Measurements from ENCODE around the gene GDF10. TPM values are rescaled to one million over a fixed set of nuclear protein-coding genes. Genes with fewer than 3 reads are reported as not detected.

GDF10 gene
- total RNA-seq, 1 experiment from 2014 or later = not detected

GRCh38 chr10:47344996-47345870 is 45.2 kb downstream of the GDF10 start:
- Histone ChIP-seq H3K36me3 (ENCODE audit: low read depth, low read length) (no peaks in the 10 kb centered on the region), H3K79me2 (ENCODE audit: low read length) (no peaks in the 10 kb centered on the region), H4K20me1 (ENCODE audit: low read length) (no peaks in the 10 kb centered on the region), H3K9ac (ENCODE audit: low read length) (no peak overlapping the region), H3K9me2 (replicated peaks; ENCODE audit: low read length) (no peaks in the 10 kb centered on the region), H3K4me1 (ENCODE audit: insufficient read depth, low read length) (no peaks in the 10 kb centered on the region), H3K27ac (ENCODE audit: low read length) (no peak overlapping the region), H3K9me3 (ENCODE audit: low read length) (no peaks in the 10 kb centered on the region), H3F3A (ENCODE audit: low read length, unreplicated experiment) (no peaks in the 10 kb centered on the region), H2AFZ (ENCODE audit: low read length) (no peak overlapping the region), H3K4me3 (ENCODE audit: low read length) (no peak overlapping the region), H3K27me3 (ENCODE audit: low read length) (no peaks in the 10 kb centered on the region), H3K4me2 (ENCODE audit: low read length) (no peak overlapping the region)
- no TSS peak for BruUV-seq (replicated peaks)
- ATAC-seq (no peak), DNase-seq (no peak)
- intact Hi-C loops (cut with micrococcal nuclease) = no loop called here
- ChIA-PET POLR2A (ENCODE audit: unreplicated experiment) (no interaction called here), CTCF (interaction anchor here (0.5 kb wide), 1 partner anchor 95 kb away, joined by 4 read pairs; no protein-coding TSS in a partner anchor)
- TF ChIP-seq EZH2phosphoT487 (IDR thresholded peaks at IDR 0.05; ENCODE audit: borderline replicate concordance, low read length) = no peak
- no peak for TF ChIP-seq EZH2 (IDR thresholded peaks at IDR 0.05; ENCODE audit: low read length, unreplicated experiment)
- no peak for TF ChIP-seq CTCF (conservative IDR thresholded peaks at IDR 0.05; ENCODE audit: low read depth, low read length)

DNA sequence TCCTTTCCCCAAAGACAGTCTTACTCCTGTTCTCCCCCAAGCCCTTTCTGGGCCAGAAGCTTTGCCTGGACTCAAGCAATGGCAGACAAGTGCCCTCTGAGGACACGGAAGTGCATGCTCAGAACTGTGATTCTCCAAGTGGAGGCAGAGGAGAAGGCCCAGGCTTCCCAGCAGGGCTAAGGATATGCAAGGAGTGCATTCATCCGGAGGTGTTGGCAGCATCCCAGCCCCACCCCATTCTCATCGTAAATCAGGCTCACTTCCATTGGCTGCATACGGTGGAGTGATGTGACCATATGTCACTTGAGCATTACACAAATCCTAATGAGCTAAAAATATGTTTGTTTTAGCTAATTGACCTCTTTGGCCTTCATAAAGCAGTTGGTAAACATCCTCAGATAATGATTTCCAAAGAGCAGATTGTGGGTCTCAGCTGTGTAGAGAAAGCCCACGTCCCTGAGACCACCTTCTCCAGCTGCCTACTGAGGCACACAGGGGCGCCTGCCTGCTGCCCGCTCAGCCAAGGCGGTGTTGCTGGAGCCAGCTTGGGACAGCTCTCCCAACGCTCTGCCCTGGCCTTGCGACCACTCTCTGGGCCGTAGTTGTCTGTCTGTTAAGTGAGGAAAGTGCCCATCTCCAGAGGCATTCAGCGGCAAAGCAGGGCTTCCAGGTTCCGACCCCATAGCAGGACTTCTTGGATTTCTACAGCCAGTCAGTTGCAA is 46.7 kb downstream of the GDF10 start:
- BruUV-seq (replicated peaks) = no TSS peak
- Histone ChIP-seq H3K4me1 (ENCODE audit: insufficient read depth, low read length) (no peaks in the 10 kb centered on the region), H2AFZ (ENCODE audit: low read length) (no peak overlapping the region), H3K4me3 (ENCODE audit: low read length) (no peak overlapping the region), H3F3A (ENCODE audit: low read length, unreplicated experiment) (no peaks in the 10 kb centered on the region), H3K9me2 (replicated peaks; ENCODE audit: low read length) (no peaks in the 10 kb centered on the region), H3K9ac (ENCODE audit: low read length) (no peak overlapping the region), H3K9me3 (ENCODE audit: low read length) (no peaks in the 10 kb centered on the region), H4K20me1 (ENCODE audit: low read length) (no peaks in the 10 kb centered on the region), H3K79me2 (ENCODE audit: low read length) (no peaks in the 10 kb centered on the region), H3K27me3 (ENCODE audit: low read length) (no peaks in the 10 kb centered on the region), H3K36me3 (ENCODE audit: low read depth, low read length) (no peaks in the 10 kb centered on the region), H3K4me2 (ENCODE audit: low read length) (no peak overlapping the region), H3K27ac (ENCODE audit: low read length) (no peak overlapping the region)
- CTCF ChIA-PET = no interaction called here
- TF ChIP-seq EZH2 (IDR thresholded peaks at IDR 0.05; ENCODE audit: low read length, unreplicated experiment) = no peak
- no peak for TF ChIP-seq EZH2phosphoT487 (IDR thresholded peaks at IDR 0.05; ENCODE audit: borderline replicate concordance, low read length)
- no peak for TF ChIP-seq CTCF (conservative IDR thresholded peaks at IDR 0.05; ENCODE audit: low read depth, low read length)
- intact Hi-C loops (cut with micrococcal nuclease) = no loop called here
- POLR2A ChIA-PET (ENCODE audit: unreplicated experiment) = no interaction called here
- no peak for DNase-seq
- no peak for ATAC-seq

- Histone ChIP-seq H4K20me1 (ENCODE audit: low read length) (no peaks in the 10 kb centered on the region), H3K9me2 (replicated peaks; ENCODE audit: low read length) (no peaks in the 10 kb centered on the region), H3K4me1 (ENCODE audit: insufficient read depth, low read length) (no peaks in the 10 kb centered on the region), H3K36me3 (ENCODE audit: low read depth, low read length) (no peaks in the 10 kb centered on the region), H3K4me2 (ENCODE audit: low read length) (no peak overlapping the region), H3K27ac (ENCODE audit: low read length) (no peak overlapping the region), H3K79me2 (ENCODE audit: low read length) (no peaks in the 10 kb centered on the region), H3K4me3 (ENCODE audit: low read length) (no peak overlapping the region), H3F3A (ENCODE audit: low read length, unreplicated experiment) (no peaks in the 10 kb centered on the region), H3K27me3 (ENCODE audit: low read length) (no peaks in the 10 kb centered on the region), H3K9me3 (ENCODE audit: low read length) (no peaks in the 10 kb centered on the region), H2AFZ (ENCODE audit: low read length) (no peak overlapping the region), H3K9ac (ENCODE audit: low read length) (no peak overlapping the region)
- intact Hi-C loops (cut with micrococcal nuclease) = no loop called here
- TF ChIP-seq EZH2phosphoT487 (IDR thresholded peaks at IDR 0.05; ENCODE audit: borderline replicate concordance, low read length) (no peak), EZH2 (IDR thresholded peaks at IDR 0.05; ENCODE audit: low read length, unreplicated experiment) (no peak), CTCF (conservative IDR thresholded peaks at IDR 0.05; ENCODE audit: low read depth, low read length) (no peak)
- no peak for DNase-seq
- no TSS peak for BruUV-seq (replicated peaks)
- ChIA-PET POLR2A (ENCODE audit: unreplicated experiment) (no interaction called here), CTCF (no interaction called here)
- no peak for ATAC-seq
Measured at GRCh38 chr10:47347303-47347675, 47.3 kb downstream of the GDF10 start.
